HL-60/S4 (cell line): ENCODE measurements around the gene NUP107.

ENCODE experiments used
- in situ Hi-C: fragments of 300-500 bp; cut with MboI; formaldehyde crosslinking; loops from 2 replicates; pipeline ENCODE4 v1.14.3; 2022; ENCODE audit warnings: low sequenced_read_pairs

NUP107 gene

DNA sequence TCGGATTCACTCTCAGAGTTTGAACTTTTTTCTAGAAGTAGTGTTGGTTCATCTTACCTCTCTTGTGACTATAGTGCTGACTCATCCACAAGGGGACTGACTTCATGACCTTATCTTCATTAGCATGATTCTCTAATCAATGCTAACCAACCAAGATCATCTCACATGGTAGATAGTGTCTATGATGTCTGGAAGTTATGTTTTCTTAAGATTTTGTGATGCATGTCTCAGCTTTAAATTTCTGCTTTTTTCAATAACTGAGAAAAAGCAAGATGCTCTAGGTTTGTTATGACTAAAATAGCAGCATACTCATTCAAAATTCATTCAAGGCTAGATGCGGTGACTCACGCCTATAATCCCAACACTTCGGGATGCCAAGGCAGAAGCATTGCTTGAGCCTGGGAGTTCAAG is 46.9 kb downstream of the NUP107 start:
- in situ Hi-C loops: no loop called here

DNA sequence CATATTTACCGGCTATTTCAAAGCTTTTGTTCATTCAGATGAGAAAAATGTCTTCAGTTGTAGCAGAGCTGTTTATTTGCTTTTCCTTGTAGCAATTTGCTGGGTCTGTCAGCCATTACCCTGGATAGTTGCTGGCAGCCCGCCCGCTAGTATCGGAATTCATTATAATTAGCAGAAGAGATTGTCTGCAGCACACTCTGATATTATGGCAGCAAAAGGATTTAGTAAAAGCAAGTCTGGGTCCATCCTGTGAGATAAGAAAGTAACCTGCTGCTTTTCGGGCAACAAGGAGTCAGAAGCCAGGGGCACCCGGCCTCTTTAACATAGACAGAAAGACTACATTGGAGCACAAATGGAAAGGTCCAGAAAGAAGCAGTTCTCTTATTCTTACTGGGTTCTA is 53.1 kb downstream of the NUP107 start:
- in situ Hi-C loops: no loop called here

DNA sequence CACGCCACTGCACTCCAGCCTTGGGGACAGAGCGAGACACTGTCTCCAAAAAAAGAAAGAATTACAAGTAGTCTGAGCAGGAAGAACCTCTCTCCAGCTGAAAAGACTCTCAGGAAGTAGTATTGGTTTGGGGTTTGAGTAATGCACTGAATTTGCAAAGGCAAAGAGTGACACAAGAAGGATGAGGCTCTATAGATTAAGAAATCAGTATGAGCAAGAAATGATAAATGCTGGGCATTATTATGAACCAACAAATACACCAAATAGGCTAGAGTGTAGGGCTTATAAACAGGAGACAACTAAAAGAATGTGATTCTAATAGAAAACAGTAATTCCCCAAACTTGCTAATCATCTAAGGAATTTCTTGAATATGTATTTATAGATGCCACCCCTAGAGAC is 56.6 kb downstream of the NUP107 start:
- in situ Hi-C loops: no loop called here

DNA sequence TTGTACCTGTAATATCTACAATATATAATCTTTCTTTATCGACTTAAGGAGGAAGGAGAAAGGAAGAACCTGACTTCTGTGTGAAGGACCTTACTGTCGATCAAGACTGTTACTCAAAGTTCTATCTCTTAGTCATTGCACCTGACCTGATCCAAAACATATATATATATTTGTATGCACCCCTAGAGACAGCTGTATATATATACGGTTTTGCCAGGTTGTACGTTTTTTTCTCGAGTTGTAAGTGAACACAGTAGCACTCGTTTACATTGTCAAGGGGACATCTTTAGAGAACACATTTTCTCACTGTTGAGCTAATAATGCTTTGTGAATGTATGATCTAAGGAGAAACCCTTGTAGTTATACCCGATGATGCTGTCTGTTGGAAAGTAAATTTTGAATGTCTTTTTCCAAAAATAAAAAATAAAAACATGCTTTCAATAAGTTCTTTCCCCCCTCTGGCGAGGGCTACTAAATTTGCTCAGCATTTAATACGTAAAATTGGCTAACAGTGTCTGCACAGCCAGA is 58.7 kb downstream of the NUP107 start:
- in situ Hi-C loops: no loop called here

DNA sequence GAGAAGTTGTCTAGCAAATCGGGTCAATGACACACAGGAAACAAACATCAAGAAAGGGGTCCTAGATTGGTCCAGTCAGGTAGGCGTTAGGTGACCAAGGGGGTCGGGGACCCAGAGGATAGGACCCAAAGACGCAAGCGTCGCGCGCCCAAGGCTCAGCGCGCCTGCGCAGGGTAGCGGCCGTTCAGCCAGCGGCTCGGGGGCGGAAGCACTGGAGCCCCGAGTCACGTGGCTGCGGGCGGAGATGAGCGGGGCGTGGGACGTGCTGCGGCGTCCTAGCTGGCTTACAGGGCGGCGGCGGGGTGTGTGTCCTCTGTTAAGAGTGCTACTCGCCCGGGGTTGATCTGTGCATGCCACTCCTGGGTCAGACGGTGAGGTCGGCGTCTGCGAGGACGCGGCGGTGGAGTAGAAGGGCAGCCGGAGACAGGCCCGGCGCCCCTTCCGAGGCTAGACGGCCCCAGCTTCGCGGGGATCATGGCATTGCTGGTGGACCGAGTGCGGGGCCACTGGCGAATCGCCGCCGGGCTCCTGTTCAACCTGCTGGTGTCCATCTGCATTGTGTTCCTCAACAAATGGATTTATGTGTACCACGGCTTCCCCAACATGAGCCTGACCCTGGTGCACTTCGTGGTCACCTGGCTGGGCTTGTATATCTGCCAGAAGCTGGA is 59.3 kb downstream of the NUP107 start, which contains the start of gene SLC35E3:
SLC35E3 (plus strand) TSS at position 273 of the 668 bp plus-strand sequence; CDS start at position 475, 202 bp downstream.
- in situ Hi-C loops: no loop called here

DNA sequence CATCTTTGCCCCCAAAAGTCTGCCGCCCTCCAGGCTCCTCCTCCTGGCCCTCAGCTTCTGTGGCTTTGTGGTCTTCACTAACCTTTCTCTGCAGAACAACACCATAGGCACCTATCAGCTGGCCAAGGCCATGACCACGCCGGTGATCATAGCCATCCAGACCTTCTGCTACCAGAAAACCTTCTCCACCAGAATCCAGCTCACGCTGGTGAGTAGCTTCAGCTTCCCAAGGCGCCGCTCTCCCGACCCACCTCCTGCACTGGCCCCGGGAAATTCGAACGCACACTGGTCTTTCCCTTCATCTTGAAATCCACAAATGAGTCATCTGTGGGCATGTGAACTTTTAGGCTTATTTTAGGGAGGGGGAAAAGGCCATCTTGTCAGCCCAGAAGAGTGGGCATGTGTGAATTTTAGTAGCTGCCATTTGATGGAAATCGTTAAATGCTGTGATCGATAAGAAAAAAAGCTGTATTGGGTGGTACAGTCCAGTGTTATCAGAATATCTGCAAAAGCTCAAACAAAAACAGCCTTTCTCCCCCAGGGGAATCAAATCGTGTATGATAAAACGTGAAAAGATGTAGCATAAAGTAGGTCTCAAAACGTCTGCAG is 59.9 kb downstream of the NUP107 start:
- in situ Hi-C loops: no loop called here

DNA sequence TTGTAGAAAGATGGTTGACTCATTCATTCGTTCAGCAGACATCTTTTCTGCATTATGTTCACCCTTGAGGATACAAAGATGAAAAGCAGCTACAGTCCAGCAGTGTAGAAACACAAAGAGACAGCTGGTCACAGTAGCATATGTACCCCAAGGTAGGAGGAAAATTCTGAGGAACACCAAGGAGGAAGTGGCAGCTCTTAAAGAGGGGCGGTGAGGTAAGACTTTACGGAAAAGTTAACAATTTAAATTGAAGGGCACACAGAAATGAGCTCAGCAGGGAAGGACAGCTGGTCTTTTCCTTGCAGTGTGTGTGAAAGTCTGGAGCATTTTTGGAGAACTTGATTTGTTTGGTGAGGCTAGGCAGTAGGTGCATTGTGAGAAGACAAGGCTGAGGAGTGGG is 62.7 kb downstream of the NUP107 start:
- in situ Hi-C loops: no loop called here

DNA sequence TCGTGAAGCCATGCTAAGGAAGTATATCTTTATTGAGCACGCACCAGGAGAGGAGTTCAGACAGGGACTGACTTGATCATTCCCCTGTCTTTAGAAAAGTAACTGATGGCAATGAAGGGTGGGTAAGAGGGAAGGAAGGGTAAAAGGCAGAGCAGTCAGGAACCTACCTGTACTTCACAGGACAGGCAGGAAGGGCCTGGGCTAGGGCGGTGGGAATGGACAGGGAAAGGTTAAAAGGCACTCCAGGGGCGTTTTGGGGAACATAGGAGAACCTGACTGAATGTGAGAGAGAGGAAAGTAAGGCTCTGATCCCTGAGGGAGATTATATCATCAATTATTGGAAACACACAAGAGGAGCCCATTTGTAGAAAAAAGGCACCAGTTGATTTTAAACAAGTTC is 63.1 kb downstream of the NUP107 start:
- in situ Hi-C loops: no loop called here

DNA sequence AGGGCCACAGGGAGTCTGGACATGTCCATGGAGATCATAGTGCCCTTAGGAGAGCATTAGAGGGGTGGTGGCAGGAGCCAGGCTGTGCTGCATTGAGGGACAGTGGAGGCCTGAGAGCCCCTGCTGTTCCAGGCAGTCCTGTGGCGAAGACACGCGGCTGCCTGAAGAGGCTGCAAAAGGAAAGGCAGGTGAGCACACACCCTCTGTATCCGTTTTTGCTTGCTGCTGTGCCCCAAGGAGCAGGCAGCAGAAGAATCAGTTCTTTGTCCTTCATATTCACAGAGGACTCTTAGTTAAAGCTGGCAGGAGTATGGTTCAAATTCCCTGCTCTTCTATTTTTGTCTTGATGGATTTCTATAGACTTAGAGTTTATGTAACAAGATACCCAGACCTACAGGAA is 63.7 kb downstream of the NUP107 start:
- in situ Hi-C loops: no loop called here

DNA sequence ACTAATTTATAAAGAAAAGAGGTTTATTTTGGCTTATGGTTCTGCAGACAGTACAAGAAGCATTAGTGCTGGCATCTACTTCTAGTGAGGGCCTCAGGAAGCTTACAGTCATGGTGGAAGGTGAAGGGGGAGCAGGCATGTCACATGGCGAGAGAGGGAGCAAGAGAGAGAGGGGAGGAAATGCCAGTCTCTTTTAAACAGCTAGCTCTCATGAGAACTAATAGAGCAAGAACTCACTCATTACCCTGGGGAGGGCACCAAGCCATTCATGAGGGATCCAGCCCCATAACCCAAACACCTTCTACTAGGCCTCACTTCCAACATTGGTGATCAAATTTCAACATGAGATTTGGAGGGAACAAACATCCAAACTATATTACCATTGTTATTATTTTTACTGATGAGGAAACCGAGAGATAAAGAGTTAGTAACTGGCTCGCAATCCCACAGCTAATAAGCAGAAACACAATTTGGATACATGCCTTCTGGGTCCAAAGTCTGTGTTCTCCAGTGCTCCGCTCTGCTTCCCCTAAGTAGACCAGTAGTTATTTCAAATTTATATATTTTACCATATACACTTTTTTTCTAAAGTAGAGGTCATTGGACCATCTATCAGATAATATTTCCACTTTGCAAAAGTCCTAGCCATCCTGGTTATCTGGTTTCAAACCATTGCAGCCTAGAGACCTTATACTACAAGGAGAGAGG is 68.9 kb downstream of the NUP107 start:
- in situ Hi-C loops: no loop called here

DNA sequence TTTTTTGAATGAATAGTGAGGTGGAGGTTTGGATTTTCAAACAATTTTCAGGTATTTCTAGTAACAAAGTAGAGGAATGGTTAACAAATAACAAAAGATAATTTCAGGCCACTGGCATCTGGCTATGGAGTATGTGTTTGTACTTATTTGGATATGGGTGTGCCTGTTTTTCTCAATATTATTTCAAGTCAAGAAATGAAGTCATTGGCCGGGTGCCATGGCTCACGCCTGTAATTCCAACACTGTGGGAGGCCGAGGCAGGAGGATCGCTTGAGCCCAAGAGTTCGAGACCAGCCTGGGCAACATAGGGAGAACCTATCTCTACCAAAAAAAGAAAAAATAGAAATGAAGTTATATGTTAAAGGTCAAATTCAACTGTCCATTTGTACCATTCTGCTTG is 73.1 kb downstream of the NUP107 start:
- in situ Hi-C loops: no loop called here

DNA sequence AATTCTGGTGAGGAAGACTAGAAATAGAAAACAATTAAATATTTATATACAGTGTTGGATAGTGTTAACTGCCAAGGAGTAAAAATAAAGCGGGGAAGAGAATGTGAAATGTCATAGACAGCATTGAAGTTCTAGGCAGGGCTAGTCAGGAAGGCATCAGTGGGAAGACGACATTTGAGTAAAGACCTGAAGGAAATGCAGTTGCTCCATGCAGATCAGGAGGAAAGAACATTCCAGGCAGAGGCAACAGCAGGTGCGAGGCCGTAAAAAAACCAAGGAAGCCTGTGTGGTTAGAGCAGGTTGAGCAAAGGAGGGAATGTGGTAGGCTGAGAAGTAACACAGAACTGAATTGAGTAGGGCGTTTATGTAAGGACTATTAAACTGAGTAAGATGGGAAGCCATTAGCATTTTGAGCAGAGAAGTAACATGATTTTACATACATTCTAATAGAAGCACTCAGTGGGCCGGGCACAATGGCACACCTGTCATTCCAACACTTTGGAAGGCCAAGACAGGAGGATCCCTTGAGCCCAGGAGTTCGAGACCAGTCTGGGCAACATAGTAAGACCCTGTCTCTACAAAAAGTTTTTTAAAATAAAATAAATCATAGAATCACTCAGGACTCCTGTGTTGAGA is 74.1 kb downstream of the NUP107 start:
- in situ Hi-C loops: no loop called here

DNA sequence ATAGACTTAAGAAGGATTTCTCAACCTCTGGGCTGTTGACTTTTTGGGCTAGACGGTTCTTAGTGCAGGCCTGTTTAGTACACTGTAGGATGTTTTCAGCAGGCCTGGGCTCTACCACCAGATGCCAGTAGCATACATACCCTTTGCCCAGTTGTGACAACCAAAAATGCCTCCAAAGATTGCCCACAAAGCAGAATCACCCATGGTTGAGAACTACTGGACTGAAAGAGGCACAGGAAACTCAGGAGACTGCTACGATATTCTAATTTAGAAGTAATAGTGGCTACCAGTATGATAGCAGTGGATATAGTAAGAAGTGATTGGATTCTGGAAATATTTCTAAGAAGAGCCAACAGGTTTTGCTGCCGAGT is 74.6 kb downstream of the NUP107 start:
- in situ Hi-C loops: no loop called here

DNA sequence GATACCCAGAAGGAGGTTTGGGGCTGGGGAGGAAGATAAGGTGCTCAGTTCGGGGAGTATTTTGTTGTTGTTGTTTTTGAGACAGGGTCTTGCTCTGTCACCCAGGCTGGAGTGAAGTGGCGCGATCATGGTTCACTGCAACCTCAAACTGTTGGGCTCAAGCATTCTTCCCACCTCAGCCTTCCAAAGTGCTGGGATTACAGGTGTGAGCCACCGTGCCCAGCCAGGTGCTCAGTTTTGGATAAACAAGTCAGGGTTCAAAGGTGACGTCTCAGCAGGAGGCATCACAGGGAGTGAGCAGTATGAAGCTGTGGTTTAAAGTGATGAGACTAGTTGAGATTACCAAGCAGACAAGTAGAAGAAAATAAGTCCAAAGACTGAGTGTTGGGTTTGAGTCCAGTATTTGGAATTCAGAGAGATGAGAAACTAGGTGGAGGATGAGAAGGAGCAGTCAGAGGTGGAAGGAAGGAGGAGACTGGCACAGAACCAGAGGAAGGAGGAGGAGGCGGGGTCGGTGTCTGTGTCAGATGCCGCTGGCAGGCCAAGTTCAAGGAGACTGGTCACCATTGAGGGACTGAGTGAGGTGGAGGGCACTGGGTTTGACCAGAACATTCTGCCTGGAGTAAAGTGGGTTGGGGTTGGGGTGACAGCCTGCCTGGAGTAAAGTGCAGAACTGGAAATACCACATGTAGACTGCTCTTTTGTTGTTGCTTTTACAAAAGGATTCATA is 75.3 kb downstream of the NUP107 start:
- in situ Hi-C loops: no loop called here

DNA sequence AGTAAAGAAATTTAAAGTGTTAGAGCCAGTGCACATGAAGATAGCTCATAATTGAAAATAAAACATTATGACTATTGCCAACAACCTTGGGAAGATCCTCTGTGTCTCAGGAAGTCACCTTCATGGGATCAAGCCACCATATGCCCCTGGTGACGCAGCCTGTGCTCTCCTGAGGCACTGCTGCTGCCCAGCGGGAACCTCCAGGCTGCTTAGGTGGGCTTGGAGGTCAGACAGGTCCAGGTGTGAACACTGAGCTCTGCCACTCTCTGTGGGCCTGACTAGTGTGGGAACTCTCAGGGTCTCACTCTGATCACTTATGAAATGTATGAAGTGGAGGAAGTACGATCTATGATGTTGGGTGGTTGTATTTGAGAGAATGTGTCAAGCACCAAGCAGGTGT is 75.9 kb downstream of the NUP107 start:
- in situ Hi-C loops: no loop called here

DNA sequence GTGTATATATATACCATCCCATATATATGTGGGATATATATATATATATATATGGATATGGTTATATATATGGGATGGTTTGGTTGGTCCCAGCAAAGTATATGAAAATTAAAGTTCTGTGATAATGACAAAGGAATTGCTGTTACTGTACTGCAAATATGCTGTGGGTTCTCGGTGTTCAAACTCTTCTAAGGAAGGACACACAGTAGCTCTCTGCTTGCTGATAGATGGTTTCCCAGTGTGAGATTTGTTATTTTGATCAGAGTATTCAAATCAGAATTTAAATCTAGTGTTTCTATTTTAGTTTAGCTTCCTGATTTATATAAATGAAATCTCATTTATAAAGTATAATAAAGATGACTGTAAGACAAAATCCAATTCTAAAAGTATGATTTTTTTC is 78.9 kb downstream of the NUP107 start:
- in situ Hi-C loops: no loop called here

DNA sequence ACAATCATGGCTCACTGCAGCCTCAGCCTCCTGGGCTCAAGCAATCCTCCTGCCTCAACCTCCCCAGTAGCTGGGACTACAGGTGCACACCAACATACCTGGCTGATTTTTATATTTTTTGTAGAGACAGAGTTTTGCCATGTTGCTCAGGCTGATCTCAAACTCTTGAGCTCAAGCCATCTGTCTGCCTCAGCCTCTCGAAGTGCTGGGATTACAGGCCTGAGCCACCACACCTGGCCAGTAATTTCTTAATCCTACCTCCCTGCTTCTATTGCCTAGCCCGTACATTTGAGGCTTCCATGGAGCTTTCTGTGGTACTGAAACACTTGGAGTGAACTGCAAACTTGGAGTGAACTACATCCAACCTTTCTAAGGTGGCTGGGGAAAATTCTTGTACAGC is 79.9 kb downstream of the NUP107 start:
- in situ Hi-C loops: no loop called here

DNA sequence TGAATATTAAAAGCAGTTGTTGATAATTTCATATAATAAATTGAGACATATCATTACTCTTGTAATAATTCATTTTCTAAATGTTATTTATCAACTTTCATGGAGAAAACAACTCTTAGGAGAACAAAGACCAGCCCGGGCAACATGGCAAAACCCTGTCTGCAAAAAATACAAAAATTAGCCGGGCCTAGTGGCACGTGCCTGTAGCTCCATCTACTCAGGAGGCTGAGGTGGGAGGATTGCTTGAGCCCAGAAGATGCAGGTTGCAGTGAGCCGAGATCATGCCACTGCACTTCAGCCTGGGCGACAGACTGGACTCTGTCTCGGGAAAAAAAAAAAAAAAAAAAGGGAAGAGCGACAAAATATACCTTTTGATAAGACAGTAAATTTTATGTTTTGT is 80.4 kb downstream of the NUP107 start:
- in situ Hi-C loops: no loop called here

DNA sequence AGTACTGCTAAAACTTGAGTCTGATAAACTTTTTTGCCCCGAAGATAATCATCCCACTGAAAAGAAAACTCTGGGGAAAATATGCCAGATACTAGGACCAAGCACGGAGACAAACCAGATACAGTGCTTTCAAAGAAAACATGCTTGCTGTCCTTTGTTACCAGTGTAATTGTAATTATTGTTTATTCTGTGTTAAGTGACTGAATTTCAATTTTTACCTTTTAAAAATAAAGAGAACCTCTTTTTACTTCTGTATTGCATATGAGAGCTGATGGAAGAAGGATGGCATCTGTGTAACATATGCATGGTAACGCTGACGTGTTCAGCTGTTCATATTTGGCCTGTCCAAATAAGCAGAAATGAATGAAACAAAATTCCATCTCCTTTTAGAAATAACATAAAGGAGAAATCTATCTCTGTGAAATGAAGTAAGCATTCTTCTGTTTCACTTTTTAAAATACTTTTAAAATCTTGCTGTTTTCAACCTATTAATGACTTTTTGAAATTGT is 81.7 kb downstream of the NUP107 start:
- in situ Hi-C loops: no loop called here

DNA sequence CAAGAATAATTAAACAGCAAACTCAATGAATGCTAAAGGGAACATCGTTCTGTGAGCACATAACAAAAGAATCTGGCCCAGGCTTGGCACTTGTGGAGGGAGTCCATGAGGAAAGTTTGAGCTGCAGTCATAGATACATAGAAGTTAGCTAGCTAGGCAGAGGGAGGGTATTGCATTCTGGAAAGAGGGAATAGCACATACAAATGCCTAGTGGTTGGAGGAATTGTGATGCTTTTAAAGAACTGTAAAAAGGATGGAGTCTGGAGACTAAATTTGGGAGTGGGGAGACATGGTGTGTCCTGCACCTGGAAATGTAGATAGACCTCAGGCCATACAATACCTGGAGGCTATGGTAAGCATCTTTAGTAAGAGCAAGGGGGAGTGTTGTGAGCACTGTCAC is 83.2 kb downstream of the NUP107 start:
- in situ Hi-C loops: no loop called here
